ENCODE results near the gene ACBD6. TPM values are rescaled to one million over a fixed set of nuclear protein-coding genes. Genes with fewer than 3 reads are reported as not detected.

The ACBD6 gene
- total and polyA plus RNA-seq, 2 experiments from 2014 or later = 75.7 to 88.8 TPM

DNA sequence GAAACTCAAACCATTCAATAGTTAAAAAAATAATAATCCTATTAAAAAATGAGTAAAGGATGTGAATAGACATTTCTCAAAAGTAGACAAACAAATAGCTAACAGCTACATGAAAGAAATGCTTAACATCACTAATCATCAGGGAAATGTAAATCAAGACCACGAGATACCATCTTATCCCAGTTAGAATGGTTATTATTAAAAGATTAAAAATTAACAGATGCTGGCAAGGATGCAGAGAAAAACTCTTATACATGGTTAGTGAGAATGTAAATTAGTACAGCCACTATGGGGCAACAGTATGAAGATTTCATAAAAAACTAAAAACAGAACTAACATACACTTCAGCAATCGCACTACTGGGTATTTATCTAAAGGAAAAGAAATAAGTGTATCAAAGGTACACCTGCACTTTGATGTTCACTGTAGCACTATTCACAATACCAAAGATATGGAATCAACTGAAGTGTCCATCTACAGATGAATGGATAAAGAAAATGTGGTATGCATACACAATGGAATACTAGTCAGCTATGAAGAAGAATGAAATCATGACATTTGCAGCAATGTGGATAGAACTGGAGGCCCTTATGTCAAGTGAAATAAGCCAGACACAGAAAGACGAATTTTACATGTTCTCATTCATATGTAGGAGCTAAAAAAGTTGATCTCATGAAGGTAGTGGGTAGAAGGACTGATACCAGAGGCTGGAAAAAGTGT is 117.9 kb downstream of the ACBD6 start:
- ATAC-seq (no peak), DNase-seq (ENCODE audit: low spot score) (no peak)
- H3K36me3 Mint-ChIP-seq (ENCODE audit: low read depth) = peaks cover 51% of the 10 kb centered on the region
- Histone ChIP-seq H3K27ac (ENCODE audit: low read depth) (no peak overlapping the region), H3K36me3 (ENCODE audit: insufficient read depth) (no peaks in the 10 kb centered on the region), H3K4me1 (ENCODE audit: insufficient read depth) (no peaks in the 10 kb centered on the region), H4K20me1 (replicated peaks; ENCODE audit: insufficient read depth) (0 out of 2 replicates have a peak, but pooled peaks cover 4% of the 10 kb centered on the region), H3K27me3 (ENCODE audit: insufficient read depth) (no peaks in the 10 kb centered on the region), H3K79me2 (replicated peaks; ENCODE audit: insufficient read depth) (peaks cover 60% of the 10 kb centered on the region), H3K9me2 (ENCODE audit: insufficient read depth) (no peaks in the 10 kb centered on the region), H3K4me3 (no peak overlapping the region), H3F3A (replicated peaks; ENCODE audit: low read depth) (no peaks in the 10 kb centered on the region), H2AFZ (no peak overlapping the region), H3K4me2 (no peak overlapping the region)
- TF ChIP-seq EZH2 (IDR thresholded peaks at IDR 0.05; ENCODE audit: low read depth, unreplicated experiment) (no peak), CREB1 (CRISPR knock-in tag; IDR thresholded peaks at IDR 0.05; ENCODE audit: low read depth) (no peak), POLR2AphosphoS5 (IDR thresholded peaks at IDR 0.05; ENCODE audit: low read depth) (no peak), EZH2phosphoT487 (IDR thresholded peaks at IDR 0.05; ENCODE audit: unreplicated experiment) (no peak), NANOG (IDR thresholded peaks at IDR 0.05; ENCODE audit: borderline replicate concordance) (no peak), STAT1 (IDR thresholded peaks at IDR 0.05; ENCODE audit: unreplicated experiment) (no peak), ZNF114 (CRISPR knock-in tag; IDR thresholded peaks at IDR 0.05) (no peak), ZNF331 (CRISPR knock-in tag; IDR thresholded peaks at IDR 0.05; ENCODE audit: low read depth) (no peak), JUNB (IDR thresholded peaks at IDR 0.05; ENCODE audit: unreplicated experiment) (no peak)
- TF ChIP-seq, protein P1, sequence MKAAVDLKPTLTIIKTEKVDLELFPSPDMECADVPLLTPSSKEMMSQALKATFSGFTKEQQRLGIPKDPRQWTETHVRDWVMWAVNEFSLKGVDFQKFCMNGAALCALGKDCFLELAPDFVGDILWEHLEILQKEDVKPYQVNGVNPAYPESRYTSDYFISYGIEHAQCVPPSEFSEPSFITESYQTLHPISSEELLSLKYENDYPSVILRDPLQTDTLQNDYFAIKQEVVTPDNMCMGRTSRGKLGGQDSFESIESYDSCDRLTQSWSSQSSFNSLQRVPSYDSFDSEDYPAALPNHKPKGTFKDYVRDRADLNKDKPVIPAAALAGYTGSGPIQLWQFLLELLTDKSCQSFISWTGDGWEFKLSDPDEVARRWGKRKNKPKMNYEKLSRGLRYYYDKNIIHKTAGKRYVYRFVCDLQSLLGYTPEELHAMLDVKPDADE (IDR thresholded peaks at IDR 0.05) = no peak
- TF ChIP-seq, protein P2, sequence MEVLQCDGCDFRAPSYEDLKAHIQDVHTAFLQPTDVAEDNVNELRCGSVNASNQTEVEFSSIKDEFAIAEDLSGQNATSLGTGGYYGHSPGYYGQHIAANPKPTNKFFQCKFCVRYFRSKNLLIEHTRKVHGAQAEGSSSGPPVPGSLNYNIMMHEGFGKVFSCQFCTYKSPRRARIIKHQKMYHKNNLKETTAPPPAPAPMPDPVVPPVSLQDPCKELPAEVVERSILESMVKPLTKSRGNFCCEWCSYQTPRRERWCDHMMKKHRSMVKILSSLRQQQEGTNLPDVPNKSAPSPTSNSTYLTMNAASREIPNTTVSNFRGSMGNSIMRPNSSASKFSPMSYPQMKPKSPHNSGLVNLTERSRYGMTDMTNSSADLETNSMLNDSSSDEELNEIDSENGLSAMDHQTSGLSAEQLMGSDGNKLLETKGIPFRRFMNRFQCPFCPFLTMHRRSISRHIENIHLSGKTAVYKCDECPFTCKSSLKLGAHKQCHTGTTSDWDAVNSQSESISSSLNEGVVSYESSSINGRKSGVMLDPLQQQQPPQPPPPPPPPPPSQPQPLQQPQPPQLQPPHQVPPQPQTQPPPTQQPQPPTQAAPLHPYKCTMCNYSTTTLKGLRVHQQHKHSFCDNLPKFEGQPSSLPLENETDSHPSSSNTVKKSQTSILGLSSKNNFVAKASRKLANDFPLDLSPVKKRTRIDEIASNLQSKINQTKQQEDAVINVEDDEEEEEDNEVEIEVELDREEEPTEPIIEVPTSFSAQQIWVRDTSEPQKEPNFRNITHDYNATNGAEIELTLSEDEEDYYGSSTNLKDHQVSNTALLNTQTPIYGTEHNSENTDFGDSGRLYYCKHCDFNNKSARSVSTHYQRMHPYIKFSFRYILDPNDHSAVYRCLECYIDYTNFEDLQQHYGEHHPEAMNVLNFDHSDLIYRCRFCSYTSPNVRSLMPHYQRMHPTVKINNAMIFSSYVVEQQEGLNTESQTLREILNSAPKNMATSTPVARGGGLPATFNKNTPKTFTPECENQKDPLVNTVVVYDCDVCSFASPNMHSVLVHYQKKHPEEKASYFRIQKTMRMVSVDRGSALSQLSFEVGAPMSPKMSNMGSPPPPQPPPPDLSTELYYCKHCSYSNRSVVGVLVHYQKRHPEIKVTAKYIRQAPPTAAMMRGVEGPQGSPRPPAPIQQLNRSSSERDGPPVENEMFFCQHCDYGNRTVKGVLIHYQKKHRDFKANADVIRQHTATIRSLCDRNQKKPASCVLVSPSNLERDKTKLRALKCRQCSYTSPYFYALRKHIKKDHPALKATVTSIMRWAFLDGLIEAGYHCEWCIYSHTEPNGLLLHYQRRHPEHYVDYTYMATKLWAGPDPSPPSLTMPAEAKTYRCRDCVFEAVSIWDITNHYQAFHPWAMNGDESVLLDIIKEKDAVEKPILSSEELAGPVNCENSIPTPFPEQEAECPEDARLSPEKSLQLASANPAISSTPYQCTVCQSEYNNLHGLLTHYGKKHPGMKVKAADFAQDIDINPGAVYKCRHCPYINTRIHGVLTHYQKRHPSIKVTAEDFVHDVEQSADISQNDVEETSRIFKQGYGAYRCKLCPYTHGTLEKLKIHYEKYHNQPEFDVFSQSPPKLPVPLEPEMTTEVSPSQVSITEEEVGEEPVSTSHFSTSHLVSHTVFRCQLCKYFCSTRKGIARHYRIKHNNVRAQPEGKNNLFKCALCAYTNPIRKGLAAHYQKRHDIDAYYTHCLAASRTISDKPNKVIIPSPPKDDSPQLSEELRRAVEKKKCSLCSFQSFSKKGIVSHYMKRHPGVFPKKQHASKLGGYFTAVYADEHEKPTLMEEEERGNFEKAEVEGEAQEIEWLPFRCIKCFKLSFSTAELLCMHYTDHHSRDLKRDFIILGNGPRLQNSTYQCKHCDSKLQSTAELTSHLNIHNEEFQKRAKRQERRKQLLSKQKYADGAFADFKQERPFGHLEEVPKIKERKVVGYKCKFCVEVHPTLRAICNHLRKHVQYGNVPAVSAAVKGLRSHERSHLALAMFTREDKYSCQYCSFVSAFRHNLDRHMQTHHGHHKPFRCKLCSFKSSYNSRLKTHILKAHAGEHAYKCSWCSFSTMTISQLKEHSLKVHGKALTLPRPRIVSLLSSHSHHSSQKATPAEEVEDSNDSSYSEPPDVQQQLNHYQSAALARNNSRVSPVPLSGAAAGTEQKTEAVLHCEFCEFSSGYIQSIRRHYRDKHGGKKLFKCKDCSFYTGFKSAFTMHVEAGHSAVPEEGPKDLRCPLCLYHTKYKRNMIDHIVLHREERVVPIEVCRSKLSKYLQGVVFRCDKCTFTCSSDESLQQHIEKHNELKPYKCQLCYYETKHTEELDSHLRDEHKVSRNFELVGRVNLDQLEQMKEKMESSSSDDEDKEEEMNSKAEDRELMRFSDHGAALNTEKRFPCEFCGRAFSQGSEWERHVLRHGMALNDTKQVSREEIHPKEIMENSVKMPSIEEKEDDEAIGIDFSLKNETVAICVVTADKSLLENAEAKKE (CRISPR knock-in tag; IDR thresholded peaks at IDR 0.05) = no peak
- TF ChIP-seq, protein P3, sequence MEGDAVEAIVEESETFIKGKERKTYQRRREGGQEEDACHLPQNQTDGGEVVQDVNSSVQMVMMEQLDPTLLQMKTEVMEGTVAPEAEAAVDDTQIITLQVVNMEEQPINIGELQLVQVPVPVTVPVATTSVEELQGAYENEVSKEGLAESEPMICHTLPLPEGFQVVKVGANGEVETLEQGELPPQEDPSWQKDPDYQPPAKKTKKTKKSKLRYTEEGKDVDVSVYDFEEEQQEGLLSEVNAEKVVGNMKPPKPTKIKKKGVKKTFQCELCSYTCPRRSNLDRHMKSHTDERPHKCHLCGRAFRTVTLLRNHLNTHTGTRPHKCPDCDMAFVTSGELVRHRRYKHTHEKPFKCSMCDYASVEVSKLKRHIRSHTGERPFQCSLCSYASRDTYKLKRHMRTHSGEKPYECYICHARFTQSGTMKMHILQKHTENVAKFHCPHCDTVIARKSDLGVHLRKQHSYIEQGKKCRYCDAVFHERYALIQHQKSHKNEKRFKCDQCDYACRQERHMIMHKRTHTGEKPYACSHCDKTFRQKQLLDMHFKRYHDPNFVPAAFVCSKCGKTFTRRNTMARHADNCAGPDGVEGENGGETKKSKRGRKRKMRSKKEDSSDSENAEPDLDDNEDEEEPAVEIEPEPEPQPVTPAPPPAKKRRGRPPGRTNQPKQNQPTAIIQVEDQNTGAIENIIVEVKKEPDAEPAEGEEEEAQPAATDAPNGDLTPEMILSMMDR (conservative IDR thresholded peaks at IDR 0.05; ENCODE audit: low read depth in 2 of 2) = no peak
- TF ChIP-seq, protein P4, sequence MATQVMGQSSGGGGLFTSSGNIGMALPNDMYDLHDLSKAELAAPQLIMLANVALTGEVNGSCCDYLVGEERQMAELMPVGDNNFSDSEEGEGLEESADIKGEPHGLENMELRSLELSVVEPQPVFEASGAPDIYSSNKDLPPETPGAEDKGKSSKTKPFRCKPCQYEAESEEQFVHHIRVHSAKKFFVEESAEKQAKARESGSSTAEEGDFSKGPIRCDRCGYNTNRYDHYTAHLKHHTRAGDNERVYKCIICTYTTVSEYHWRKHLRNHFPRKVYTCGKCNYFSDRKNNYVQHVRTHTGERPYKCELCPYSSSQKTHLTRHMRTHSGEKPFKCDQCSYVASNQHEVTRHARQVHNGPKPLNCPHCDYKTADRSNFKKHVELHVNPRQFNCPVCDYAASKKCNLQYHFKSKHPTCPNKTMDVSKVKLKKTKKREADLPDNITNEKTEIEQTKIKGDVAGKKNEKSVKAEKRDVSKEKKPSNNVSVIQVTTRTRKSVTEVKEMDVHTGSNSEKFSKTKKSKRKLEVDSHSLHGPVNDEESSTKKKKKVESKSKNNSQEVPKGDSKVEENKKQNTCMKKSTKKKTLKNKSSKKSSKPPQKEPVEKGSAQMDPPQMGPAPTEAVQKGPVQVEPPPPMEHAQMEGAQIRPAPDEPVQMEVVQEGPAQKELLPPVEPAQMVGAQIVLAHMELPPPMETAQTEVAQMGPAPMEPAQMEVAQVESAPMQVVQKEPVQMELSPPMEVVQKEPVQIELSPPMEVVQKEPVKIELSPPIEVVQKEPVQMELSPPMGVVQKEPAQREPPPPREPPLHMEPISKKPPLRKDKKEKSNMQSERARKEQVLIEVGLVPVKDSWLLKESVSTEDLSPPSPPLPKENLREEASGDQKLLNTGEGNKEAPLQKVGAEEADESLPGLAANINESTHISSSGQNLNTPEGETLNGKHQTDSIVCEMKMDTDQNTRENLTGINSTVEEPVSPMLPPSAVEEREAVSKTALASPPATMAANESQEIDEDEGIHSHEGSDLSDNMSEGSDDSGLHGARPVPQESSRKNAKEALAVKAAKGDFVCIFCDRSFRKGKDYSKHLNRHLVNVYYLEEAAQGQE (IDR thresholded peaks at IDR 0.05; ENCODE audit: unreplicated experiment) = no peak
- no peak overlapping the region for H3K4me3 Mint-ChIP-seq
- peaks cover 3% of the 10 kb centered on the region; the same call in 1 of the 3 replicates for H3K4me1 Mint-ChIP-seq
- peaks cover 2% of the 10 kb centered on the region for H3K27me3 Mint-ChIP-seq (ENCODE audit: insufficient read depth, low read depth, poor library complexity)
- H3K9me3 Mint-ChIP-seq = peaks cover 38% of the 10 kb centered on the region
- H3K27ac Mint-ChIP-seq = no peak overlapping the region
